HFFc6 (cell line): ENCODE results near the gene LPAR2. TPM values are rescaled to one million over a fixed set of nuclear protein-coding genes. Genes with fewer than 3 reads are reported as not detected.

ENCODE experiments used
- DNase-seq: peaks from one replicate; pipeline ENCODE4 v3.0.0-alpha.2; 2018
- H3K27ac Mint-ChIP-seq: 2 replicates; pipeline ENCODE4 v1.8.0; 2020; ENCODE audit warnings: mild to moderate bottlenecking, mixed read lengths
- H3K27me3 Mint-ChIP-seq: 2 replicates; pipeline ENCODE4 v1.8.0; 2021; ENCODE audit warnings: mild to moderate bottlenecking, moderate library complexity, mixed read lengths; ENCODE audit not compliant: insufficient read depth
- H3K36me3 Mint-ChIP-seq: 2 replicates; pipeline ENCODE4 v1.8.0; 2021; ENCODE audit warnings: low read depth, mixed read lengths
- H3K4me1 Mint-ChIP-seq: 2 replicates; pipeline ENCODE4 v1.8.0; 2020; ENCODE audit warnings: low read depth, mixed read lengths
- H3K4me3 Mint-ChIP-seq: 2 replicates; pipeline ENCODE4 v1.8.0; 2020; ENCODE audit warnings: mild to moderate bottlenecking, moderate library complexity, mixed read lengths
- H3K9me3 Mint-ChIP-seq: 2 replicates; pipeline ENCODE4 v1.8.0; 2020; ENCODE audit warnings: mild to moderate bottlenecking, mixed read lengths
- total RNA-seq, 6 experiments: library from RNA; stranded (reverse); fragmentation: NEBNext Ultra II Directional; extraction: Animal tissue kit (Norgen Biotek cat#: 25700); gene quantifications; 2 replicates in 1 of 6; 3 replicates in 5 of 6; pipeline ENCODE4 v1.2.3, GENCODE V29; 2021
- TF ChIP-seq, protein P1 (sequence below): fragments of 200-600 bp; sonication (generic); IDR thresholded peaks from 2 replicates; pipeline ENCODE4 v1.5.0; 2021; ENCODE audit warnings: antibody characterized with exemption, mild to moderate bottlenecking

Gene LPAR2
- total RNA-seq, 6 experiments from 2014 or later: 2.6 to 4.2 (median 3.2) TPM

DNA sequence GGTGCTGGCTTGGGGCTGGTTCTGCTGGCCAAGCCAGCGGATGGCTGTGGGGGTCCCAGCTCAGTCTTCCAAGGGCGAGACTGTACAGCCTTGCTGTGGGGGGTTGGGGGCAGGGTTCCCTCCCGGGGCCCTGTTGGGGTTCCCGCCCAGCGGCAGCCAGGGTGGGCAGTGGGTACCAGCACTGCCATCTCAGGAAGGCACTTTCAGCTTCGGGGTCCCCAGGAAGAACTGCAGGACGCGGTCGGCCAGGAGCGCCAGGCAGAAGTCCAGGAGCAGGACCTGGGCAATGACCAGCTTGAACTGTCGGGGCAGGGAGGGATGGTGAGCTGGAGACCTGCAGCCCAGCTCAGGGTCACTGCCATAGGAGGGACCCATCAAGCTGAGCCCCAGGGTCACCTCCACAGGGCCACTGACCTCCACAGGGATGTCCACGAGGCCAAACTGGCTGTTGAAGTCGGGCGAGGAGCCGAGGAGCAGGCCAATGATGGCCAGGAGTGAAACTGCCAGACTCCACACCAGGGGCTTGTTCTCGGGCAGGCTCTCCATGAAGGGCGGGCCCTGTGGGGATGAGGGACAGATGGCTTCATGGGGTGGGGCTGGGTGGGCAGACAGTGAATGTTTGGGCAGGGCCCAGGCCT lies 17.3 kb upstream of the LPAR2 start:
- DNase-seq: no peak
- TF ChIP-seq, protein P1, sequence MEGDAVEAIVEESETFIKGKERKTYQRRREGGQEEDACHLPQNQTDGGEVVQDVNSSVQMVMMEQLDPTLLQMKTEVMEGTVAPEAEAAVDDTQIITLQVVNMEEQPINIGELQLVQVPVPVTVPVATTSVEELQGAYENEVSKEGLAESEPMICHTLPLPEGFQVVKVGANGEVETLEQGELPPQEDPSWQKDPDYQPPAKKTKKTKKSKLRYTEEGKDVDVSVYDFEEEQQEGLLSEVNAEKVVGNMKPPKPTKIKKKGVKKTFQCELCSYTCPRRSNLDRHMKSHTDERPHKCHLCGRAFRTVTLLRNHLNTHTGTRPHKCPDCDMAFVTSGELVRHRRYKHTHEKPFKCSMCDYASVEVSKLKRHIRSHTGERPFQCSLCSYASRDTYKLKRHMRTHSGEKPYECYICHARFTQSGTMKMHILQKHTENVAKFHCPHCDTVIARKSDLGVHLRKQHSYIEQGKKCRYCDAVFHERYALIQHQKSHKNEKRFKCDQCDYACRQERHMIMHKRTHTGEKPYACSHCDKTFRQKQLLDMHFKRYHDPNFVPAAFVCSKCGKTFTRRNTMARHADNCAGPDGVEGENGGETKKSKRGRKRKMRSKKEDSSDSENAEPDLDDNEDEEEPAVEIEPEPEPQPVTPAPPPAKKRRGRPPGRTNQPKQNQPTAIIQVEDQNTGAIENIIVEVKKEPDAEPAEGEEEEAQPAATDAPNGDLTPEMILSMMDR: no peak
- peaks cover 16% of the 10 kb centered on the region for H3K4me1 Mint-ChIP-seq
- no peaks in the 10 kb centered on the region; the same call in 1 of the 2 replicates for H3K36me3 Mint-ChIP-seq
- peaks cover 5% of the 10 kb centered on the region; the same call in 1 of the 2 replicates for H3K27me3 Mint-ChIP-seq
- no peaks in the 10 kb centered on the region for H3K9me3 Mint-ChIP-seq
- H3K27ac Mint-ChIP-seq: no peak overlapping the region
- H3K4me3 Mint-ChIP-seq: no peak overlapping the region

DNA sequence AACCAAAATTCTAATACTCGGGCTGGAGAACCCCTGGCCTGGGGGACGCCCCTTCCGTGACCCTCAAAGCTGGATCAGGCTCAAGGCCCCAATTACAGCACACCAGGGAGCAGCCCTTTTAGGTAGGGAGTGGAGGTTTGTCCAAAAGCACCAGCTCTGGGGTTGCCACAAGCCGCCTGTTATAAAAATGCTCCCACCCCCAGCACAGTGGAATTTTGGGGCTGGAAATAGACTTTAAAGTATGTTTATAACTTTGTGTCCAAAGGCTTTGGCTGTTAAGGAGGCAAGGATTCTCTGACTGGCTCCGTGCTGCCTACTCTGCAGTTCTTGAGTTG lies 16.0 kb upstream of the LPAR2 start:
- Mint-ChIP-seq H3K27me3 (peaks cover 5% of the 10 kb centered on the region; the same call in 1 of the 2 replicates), H3K9me3 (no peaks in the 10 kb centered on the region), H3K4me3 (peak overlapping the region; percentile 93), H3K4me1 (peaks cover 16% of the 10 kb centered on the region), H3K36me3 (no peaks in the 10 kb centered on the region), H3K27ac (peak overlapping the region; percentile 79)
- TF ChIP-seq, protein P1: peak; percentile 72
- DNase-seq: no peak

GRCh38 chr19:19643158-19644053 lies 15.4 kb upstream of the LPAR2 start, which contains the start of gene GMIP:
TSS of gene GMIP (minus strand) at chr19:19643657. CDS start at chr19:19643529, 128 bp downstream.
- H3K27ac Mint-ChIP-seq: peak within 1 kb of the TSS; percentile 79
- peaks cover 16% of the 10 kb centered on the region for H3K4me1 Mint-ChIP-seq
- peaks cover 5% of the 10 kb centered on the region; the same call in 1 of the 2 replicates for H3K27me3 Mint-ChIP-seq
- DNase-seq: peak; percentile 18
- peak within 1 kb of the TSS; percentile 93 for H3K4me3 Mint-ChIP-seq
- peaks cover 1% of the 10 kb centered on the region; the same call in 1 of the 2 replicates for H3K36me3 Mint-ChIP-seq
- no peaks in the 10 kb centered on the region for H3K9me3 Mint-ChIP-seq
- TF ChIP-seq, protein P1: peak; percentile 99

DNA sequence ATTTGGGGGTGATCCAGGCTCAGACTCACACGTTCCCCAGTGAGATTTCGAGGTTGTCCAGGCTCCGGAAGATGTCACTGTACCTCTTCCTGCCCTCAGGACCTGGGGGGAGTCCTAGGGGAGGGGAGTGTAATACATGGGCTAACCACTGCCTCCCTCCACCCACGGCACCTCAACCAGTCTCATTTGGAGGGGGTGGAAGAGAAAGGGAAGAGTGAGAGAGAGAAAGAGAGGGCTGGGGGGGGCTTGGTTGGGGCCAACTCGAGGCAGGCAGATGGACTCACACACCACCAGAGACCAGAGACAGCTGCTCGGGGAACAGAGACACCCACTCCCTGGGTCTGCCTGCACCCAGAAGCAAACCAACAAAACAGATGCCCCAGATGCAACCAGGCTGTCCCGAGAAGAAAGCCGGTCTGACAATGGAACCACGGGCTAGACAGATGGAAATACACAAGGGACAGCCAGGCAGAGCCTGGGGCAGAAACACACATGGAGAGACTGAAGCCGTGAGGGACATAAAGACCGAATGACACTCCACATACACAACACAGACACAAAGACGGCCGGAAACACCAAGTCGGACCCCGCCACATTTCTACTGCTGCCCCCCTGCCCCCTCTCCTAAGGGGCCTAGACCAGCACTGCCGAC lies 14.6 kb upstream of the LPAR2 start:
- no peak for DNase-seq
- peaks cover 5% of the 10 kb centered on the region; the same call in 1 of the 2 replicates for H3K27me3 Mint-ChIP-seq
- H3K4me1 Mint-ChIP-seq: peaks cover 16% of the 10 kb centered on the region
- peak overlapping the region; percentile 93 for H3K4me3 Mint-ChIP-seq
- H3K27ac Mint-ChIP-seq: peak overlapping the region; percentile 79
- H3K9me3 Mint-ChIP-seq: no peaks in the 10 kb centered on the region
- H3K36me3 Mint-ChIP-seq: peaks cover 4% of the 10 kb centered on the region; the same call in 1 of the 2 replicates
- TF ChIP-seq, protein P1: no peak

DNA sequence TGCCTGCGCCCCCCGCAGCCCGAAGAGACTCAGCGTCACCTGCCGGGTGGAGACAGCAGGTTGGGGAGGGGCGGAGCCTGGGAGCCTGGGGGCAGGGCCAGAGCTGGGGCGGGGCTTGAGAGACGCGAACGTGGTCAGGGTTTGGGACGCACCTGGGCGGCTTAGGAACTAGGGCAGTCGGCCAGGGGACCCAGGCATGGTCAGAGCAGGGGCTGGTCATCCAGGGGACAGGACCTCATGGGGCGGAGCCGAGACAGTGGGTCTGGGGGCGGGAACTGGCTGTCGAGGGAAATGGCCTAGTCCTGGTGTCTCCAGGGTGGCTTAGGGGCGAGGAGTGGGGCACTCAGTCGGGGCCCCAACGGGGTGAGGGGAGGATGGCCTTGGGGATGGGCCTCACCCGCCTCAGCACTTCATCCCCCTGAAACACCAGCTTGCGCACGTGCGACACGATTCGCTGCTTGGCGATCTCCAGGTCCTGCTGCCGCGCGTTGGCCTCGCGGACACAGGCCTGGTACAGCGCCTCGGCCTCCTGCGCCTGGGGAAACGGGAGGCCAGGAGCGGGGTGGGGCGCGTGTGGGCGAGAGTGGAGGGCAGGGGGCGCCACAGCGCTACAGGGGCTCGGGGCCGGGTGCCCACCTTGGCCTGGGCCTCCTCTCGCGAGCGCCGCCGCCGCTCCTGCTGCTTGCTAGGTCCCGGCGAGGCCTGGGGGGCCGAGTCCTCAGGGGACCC lies 9.7 kb upstream of the LPAR2 start:
- Mint-ChIP-seq H3K9me3 (no peaks in the 10 kb centered on the region), H3K36me3 (peaks cover 28% of the 10 kb centered on the region), H3K27me3 (no peaks in the 10 kb centered on the region), H3K4me3 (no peak overlapping the region), H3K27ac (no peak overlapping the region), H3K4me1 (peaks cover 9% of the 10 kb centered on the region)
- TF ChIP-seq, protein P1: peak; percentile 38
- DNase-seq: no peak
